Activated CD4-positive, CD25-positive, alpha-beta regulatory T cell (primary cell): ENCODE measurements around the gene PM20D1.
"Not testable (repeated sequence)": the region's sequence is repeated elsewhere in the genome, so short reads cannot be mapped to it uniquely, and the experiment has no call there.

Experiments used
- DNase-seq, 4 experiments: peaks; one replicate each; lab custom pipeline; 2025; lab: John Stamatoyannopoulos, UW

Gene PM20D1

GRCh38 chr1:205842229-205842628, 7.7 kb downstream of the PM20D1 start:
- DNase-seq: no peak

GRCh38 chr1:205840146-205840923, 9.6 kb downstream of the PM20D1 start:
- DNase-seq: no peak

- DNase-seq: no peak
Observed at GRCh38 chr1:205837382-205837970, 12.5 kb downstream of the PM20D1 start.

GRCh38 chr1:205834751-205835150, 15.2 kb downstream of the PM20D1 start:
- no peak for DNase-seq

GRCh38 chr1:205832326-205832751, 17.6 kb downstream of the PM20D1 start:
- DNase-seq: no peak

DNA sequence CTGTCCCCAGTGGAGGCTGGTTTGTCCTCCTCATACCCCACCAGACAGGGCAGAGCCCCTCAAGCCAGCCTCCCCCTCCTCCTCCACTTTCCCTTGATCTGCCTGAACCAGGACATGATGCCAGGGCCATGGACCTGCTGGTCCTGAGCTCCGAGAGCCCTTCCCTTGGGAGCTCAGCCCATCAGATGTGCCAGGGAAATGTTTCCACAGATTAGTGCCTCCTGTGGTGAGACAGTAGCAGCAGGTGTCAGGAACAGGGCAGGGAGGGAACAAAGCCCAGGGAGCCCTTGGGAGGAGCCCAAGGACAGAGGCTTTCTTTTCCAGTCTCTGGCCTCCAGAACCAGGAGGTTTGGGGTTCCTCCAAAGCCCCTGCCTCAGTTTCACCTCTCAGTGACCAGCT, 22.3 kb downstream of the PM20D1 start:
- DNase-seq: no peak

- no peak for DNase-seq
Observed at GRCh38 chr1:205826995-205827394, 22.9 kb downstream of the PM20D1 start.

DNA sequence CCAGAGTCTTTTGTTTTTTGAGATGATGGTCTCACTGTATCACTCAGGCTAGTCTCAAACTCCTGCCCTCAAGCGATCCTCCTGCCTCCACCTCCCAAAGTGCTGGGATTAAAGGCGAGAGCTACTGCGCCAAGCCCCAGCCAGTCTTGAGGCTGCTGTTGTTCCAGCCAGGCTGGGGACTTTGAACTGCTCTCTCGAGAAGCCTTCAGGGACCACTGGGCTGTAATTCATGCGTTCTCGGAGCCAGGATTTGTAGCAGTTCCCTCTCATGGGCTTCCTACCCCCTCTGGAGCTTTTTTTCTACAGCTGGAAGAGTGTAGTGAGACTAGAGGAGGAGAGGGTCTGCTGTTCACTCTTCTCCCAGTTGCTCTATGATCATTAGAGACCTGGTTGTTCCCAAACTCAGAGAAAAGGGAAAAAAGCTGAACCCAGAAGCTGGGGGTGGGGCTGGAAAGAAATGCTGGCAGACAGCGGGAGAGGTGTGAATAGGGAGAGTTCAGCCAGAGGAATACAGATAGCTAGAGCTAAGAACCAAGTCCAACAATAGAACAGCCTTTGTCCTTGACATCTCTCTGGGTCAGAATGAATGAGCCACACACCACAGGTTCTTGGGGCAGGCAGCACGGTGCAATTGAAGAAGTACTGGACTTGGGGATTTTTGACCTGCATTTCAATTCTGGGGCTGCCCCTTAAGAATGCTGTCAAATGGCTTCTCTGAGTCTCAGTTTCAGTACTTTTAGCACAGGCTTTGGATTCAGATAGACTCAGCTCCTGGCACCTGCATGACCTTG, 23.7 kb downstream of the PM20D1 start:
- no peak for DNase-seq

- DNase-seq: no peak
Observed at GRCh38 chr1:205824180-205824579, 25.8 kb downstream of the PM20D1 start.

- not testable (repeated sequence) for DNase-seq
Observed at GRCh38 chr1:205823260-205823659, 26.7 kb downstream of the PM20D1 start.

DNA sequence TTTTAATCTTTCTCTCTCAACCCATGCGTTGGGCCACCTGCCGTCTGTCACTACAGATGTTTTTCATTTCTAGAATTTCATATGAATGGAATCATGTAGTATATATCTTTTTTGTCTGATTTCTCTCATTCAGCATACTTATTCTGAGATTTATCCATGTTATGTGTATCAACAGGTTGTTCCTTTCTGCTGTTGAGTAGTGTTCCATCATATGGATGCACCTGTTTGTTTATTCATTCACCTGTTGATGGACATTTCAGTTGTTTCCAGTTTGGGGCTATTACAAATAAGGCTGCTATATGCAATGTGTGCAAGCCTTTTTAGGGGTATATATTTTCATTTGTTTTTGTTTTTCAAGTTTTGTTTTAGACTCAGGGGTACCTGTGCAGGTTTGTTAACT, 27.5 kb downstream of the PM20D1 start:
- no peak for DNase-seq

DNA sequence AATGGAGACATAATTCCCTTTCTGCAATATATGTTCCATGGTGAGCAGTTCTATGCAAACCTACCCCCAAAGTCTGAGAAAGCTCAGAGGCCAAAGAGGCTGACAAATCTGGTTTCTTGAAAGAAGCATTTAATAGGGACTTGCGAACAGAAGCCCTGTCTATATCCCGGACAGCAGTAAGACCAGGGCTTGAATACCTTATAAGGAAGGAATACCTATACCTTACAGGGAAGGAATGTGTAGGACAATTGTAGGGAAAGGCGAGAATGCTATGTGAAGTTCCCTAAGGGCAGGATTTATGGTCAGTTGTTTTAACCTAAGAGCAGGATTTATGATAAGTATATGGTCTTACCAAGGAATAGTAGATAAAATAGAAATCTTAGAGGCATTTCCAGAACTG, 31.9 kb downstream of the PM20D1 start:
- no peak for DNase-seq

- DNase-seq: no peak
Observed at GRCh38 chr1:205817364-205817763, 32.6 kb downstream of the PM20D1 start.

DNA sequence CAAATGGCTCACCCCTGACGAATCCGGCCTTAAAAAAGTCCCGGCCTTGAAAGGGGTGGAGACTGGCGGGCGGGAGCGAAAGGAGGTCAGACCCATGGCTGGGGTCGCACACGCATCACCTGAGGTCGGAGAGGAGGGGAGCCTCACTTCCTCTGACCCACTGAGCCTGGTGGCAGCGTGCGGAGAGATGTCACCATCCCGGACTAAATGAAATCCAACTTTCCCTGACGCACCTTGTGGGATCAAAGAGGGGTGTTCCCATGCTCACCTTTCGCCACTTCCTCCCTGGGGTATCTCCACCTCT, 36.2 kb downstream of the PM20D1 start:
- DNase-seq: no peak

- peak; percentile 77 to 85 (median 84) for DNase-seq
Observed at GRCh38 chr1:205812878-205813754, 36.8 kb downstream of the PM20D1 start, which contains the start of gene SLC41A1. TSS of gene SLC41A1 (minus strand) at chr1:205813198. CDS start at chr1:205810441, 2,757 bp downstream.

DNA sequence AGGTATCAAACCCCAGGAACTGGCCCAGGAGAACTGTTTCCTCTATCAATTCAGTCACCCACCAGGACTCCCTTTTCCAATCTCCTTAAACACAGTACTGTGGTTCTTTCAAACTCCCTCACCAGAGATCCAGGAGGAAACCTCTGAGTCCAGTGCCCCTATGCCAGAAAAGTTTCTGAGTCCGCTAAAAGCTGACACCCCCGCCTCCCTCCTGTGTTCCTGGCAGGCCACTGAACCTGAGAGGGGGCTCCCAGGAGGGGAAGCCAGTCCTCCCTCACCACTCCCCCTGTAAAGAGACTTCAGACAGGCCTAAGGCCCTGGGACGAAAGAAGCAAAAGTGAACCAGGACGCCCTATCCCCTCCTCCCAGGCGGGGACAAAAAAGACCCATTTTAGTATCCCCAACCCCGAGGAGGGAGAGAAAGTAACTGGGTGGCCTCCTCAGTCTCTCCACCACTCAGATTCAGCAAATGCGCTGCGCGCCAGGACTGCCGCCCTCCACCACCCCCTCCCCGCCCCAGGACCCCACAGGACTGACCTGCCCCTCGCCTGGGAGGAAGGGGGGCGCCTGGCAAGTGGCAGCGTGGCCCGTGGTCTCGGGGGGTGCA, 37.6 kb downstream of the PM20D1 start:
- DNase-seq: no peak

- no peak for DNase-seq
Observed at GRCh38 chr1:205811660-205812059, 38.3 kb downstream of the PM20D1 start.

- DNase-seq: no peak
Observed at GRCh38 chr1:205810448-205811157, 39.3 kb downstream of the PM20D1 start.

GRCh38 chr1:205809942-205810345, 40.0 kb downstream of the PM20D1 start:
- no peak for DNase-seq

GRCh38 chr1:205809469-205809868, 40.5 kb downstream of the PM20D1 start:
- no peak for DNase-seq
